Thoracic aorta (tissue), 2 donors: ENCODE data around the gene ATRNL1. TPM values are rescaled to one million over a fixed set of nuclear protein-coding genes. Genes with fewer than 3 reads are reported as not detected.

Source experiments
- ATAC-seq: fragments of 150-250 bp; one replicate; pipeline ENCODE4 v1.8.0; 2017; ENCODE audit warnings: low read depth; ENCODE audit not compliant: insufficient number of reproducible peaks, low FRiP score
- DNase-seq: peaks from one replicate; pipeline ENCODE4 v3.0.0-alpha.2; 2020; ENCODE audit warnings: low spot score
- H3K27ac ChIP-seq, 2 donors: fragments of 200-600 bp; sonication (generic); 1 replicate in 1 of 2; 2 replicates in 1 of 2; pipeline ENCODE4 v1.5.1; 2016; ENCODE audit warnings: mild to moderate bottlenecking in 2 of 2, moderate library complexity in 2 of 2
- H3K27me3 ChIP-seq: fragments of 200-600 bp; sonication (generic); replicated peaks from 2 replicates; pipeline ENCODE4 v1.6.0; 2016; ENCODE audit warnings: mild to moderate bottlenecking; ENCODE audit not compliant: insufficient read depth
- H3K36me3 ChIP-seq: fragments of 200-600 bp; sonication (generic); one replicate; pipeline ENCODE4 v1.5.1; 2016
- H3K4me1 ChIP-seq, 2 donors: fragments of 200-600 bp; sonication (generic); 1 replicate in 1 of 2; 2 replicates in 1 of 2; pipeline versions ENCODE4 v1.5.1 to v1.6.0; 2016; ENCODE audit warnings: low read depth in 2 of 2, mild to moderate bottlenecking in 1 of 2; ENCODE audit not compliant: control insufficient read depth in 1 of 2
- H3K4me3 ChIP-seq: fragments of 200-600 bp; sonication (generic); 2 replicates; pipeline ENCODE4 v1.5.1; 2016; ENCODE audit warnings: mild to moderate bottlenecking
- H3K9me3 ChIP-seq: fragments of 200-600 bp; sonication (generic); 2 replicates; pipeline ENCODE4 v1.5.1; 2016
- total RNA-seq, 2 donors: library from RNA; depleted of rRNA; stranded (reverse); fragments of >200 nt; gene quantifications; one replicate each; pipeline versions ENCODE4 v1.1.0 to v1.2.3, GENCODE V29; 2016
- TF ChIP-seq, protein P1 (sequence below): fragments of 200-600 bp; sonication (generic); IDR thresholded peaks from one replicate; pipeline ENCODE4 v1.5.1; 2019; ENCODE audit warnings: antibody characterized with exemption

The ATRNL1 gene
- total RNA-seq, 2 donors from 2014 or later: 24.6 to 57.4 TPM

GRCh38 chr10:115051216-115051615 is 41.9 kb upstream of the ATRNL1 start:
- H3K27me3 ChIP-seq: no peaks in the 10 kb centered on the region
- no peaks in the 10 kb centered on the region for H3K36me3 ChIP-seq
- H3K27ac ChIP-seq: no peak overlapping the region
- ATAC-seq (no peak), DNase-seq (no peak)
- peaks cover 0 to 3% of the 10 kb centered on the region in 2 donors for H3K4me1 ChIP-seq
- no peaks in the 10 kb centered on the region for H3K9me3 ChIP-seq
- no peak overlapping the region for H3K4me3 ChIP-seq
- TF ChIP-seq, protein P1, sequence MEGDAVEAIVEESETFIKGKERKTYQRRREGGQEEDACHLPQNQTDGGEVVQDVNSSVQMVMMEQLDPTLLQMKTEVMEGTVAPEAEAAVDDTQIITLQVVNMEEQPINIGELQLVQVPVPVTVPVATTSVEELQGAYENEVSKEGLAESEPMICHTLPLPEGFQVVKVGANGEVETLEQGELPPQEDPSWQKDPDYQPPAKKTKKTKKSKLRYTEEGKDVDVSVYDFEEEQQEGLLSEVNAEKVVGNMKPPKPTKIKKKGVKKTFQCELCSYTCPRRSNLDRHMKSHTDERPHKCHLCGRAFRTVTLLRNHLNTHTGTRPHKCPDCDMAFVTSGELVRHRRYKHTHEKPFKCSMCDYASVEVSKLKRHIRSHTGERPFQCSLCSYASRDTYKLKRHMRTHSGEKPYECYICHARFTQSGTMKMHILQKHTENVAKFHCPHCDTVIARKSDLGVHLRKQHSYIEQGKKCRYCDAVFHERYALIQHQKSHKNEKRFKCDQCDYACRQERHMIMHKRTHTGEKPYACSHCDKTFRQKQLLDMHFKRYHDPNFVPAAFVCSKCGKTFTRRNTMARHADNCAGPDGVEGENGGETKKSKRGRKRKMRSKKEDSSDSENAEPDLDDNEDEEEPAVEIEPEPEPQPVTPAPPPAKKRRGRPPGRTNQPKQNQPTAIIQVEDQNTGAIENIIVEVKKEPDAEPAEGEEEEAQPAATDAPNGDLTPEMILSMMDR: no peak

DNA sequence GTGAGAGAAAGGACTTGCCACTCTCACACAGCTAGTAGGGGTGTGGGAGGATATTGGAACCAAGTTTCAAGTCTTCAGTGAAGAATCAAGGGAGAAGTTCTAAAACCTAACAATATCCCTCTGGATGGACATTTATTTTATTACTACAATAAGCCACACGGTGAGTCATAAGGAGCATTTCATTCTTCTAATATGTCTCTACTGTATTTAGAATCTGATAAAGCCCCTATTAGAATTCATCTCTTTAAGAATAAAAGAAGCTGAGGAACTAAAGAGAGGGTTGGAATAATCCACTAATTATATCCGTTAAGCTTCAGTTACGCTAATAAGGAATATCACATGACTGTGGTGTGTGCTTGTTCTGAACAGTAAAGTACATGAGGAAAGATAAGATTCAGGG is 40.9 kb upstream of the ATRNL1 start:
- DNase-seq: no peak
- no peaks in the 10 kb centered on the region for H3K36me3 ChIP-seq
- no peak for ATAC-seq
- H3K9me3 ChIP-seq: no peaks in the 10 kb centered on the region
- TF ChIP-seq, protein P1: no peak
- no peak overlapping the region for H3K27ac ChIP-seq
- no peaks in the 10 kb centered on the region for H3K27me3 ChIP-seq
- no peak overlapping the region for H3K4me3 ChIP-seq
- H3K4me1 ChIP-seq: peaks cover 0 to 3% of the 10 kb centered on the region in 2 donors

GRCh38 chr10:115052728-115053127 is 40.4 kb upstream of the ATRNL1 start:
- H3K36me3 ChIP-seq: no peaks in the 10 kb centered on the region
- no peaks in the 10 kb centered on the region for H3K9me3 ChIP-seq
- ATAC-seq (no peak), DNase-seq (no peak)
- H3K4me3 ChIP-seq: no peak overlapping the region
- peaks cover 0 to 3% of the 10 kb centered on the region in 2 donors for H3K4me1 ChIP-seq
- TF ChIP-seq, protein P1: no peak
- H3K27ac ChIP-seq: no peak overlapping the region
- H3K27me3 ChIP-seq: no peaks in the 10 kb centered on the region

GRCh38 chr10:115056186-115056585 is 37.0 kb upstream of the ATRNL1 start:
- Histone ChIP-seq H3K36me3 (no peaks in the 10 kb centered on the region), H3K27ac (no peak overlapping the region), H3K27me3 (no peaks in the 10 kb centered on the region), H3K9me3 (no peaks in the 10 kb centered on the region), H3K4me1 (no peaks in the 10 kb centered on the region), H3K4me3 (no peak overlapping the region)
- no peak for ATAC-seq
- DNase-seq: no peak
- TF ChIP-seq, protein P1: no peak

- H3K4me1 ChIP-seq: no peaks in the 10 kb centered on the region
- no peak for ATAC-seq
- H3K36me3 ChIP-seq: no peaks in the 10 kb centered on the region
- H3K27me3 ChIP-seq: no peaks in the 10 kb centered on the region
- H3K27ac ChIP-seq: no peak overlapping the region
- TF ChIP-seq, protein P1: no peak
- H3K9me3 ChIP-seq: no peaks in the 10 kb centered on the region
- no peak for DNase-seq
- no peak overlapping the region for H3K4me3 ChIP-seq
Measured at GRCh38 chr10:115059301-115059898, 33.8 kb upstream of the ATRNL1 start.
